ENCODE data around the gene MGAT4B. TPM values are rescaled to one million over a fixed set of nuclear protein-coding genes. Genes with fewer than 3 reads are reported as not detected.
A peak's percentile ranks its signal among the peaks of the same experiment; 100 is the strongest.

The MGAT4B gene
- polyA plus RNA-seq, 3 donors from 2014 or later = 8.7 to 16.3 (median 15.0) TPM

GRCh38 chr5:179763215-179763945 is 43.3 kb downstream of the MGAT4B start:
- peaks cover 0 to 3% (median 2%) of the 10 kb centered on the region in 3 donors for H3K27me3 Mint-ChIP-seq (ENCODE audit: low read depth in 3 of 3)
- peaks cover 56 to 70% of the 10 kb centered on the region in 2 donors for H3K4me1 Mint-ChIP-seq
- DNase-seq = peak; percentile 40 to 57 (median 47)
- H3K27ac Mint-ChIP-seq = peak overlapping the region in 1 of 6 donors; percentile 46
- peaks cover 0 to 6% (median 3%) of the 10 kb centered on the region in 3 donors for H3K36me3 Mint-ChIP-seq
- H3K9me3 Mint-ChIP-seq = no peaks in the 10 kb centered on the region
- no peak overlapping the region for H3K4me3 Mint-ChIP-seq

DNA sequence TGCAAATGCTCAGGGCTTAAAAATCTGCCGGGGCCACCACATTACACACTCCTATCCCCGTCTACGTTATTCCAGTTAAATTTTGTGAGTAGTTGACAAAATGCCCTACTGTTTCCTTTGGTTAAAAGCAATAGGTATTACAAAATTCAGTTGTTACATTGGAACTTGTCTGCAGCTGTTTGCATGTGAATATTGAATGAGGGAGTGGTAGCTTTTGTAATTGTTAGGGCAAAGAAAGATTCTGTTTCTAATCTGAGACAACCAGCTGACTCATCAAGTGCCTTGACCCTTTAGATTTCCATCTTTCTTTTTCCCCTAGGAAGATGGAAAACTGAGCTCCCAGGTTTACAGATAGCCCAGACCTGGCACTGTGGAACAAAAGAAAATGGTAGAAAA is 43.9 kb downstream of the MGAT4B start:
- peaks cover 56 to 69% of the 10 kb centered on the region in 2 donors for H3K4me1 Mint-ChIP-seq
- no peaks in the 10 kb centered on the region for H3K9me3 Mint-ChIP-seq
- peaks cover 0 to 3% (median 2%) of the 10 kb centered on the region in 3 donors for H3K36me3 Mint-ChIP-seq
- peak overlapping the region in 4 of 6 donors; percentile 27 to 86 (median 58) for H3K27ac Mint-ChIP-seq
- DNase-seq = no peak
- peaks cover 0 to 3% (median 2%) of the 10 kb centered on the region in 3 donors for H3K27me3 Mint-ChIP-seq (ENCODE audit: low read depth in 3 of 3)
- no peak overlapping the region for H3K4me3 Mint-ChIP-seq

DNA sequence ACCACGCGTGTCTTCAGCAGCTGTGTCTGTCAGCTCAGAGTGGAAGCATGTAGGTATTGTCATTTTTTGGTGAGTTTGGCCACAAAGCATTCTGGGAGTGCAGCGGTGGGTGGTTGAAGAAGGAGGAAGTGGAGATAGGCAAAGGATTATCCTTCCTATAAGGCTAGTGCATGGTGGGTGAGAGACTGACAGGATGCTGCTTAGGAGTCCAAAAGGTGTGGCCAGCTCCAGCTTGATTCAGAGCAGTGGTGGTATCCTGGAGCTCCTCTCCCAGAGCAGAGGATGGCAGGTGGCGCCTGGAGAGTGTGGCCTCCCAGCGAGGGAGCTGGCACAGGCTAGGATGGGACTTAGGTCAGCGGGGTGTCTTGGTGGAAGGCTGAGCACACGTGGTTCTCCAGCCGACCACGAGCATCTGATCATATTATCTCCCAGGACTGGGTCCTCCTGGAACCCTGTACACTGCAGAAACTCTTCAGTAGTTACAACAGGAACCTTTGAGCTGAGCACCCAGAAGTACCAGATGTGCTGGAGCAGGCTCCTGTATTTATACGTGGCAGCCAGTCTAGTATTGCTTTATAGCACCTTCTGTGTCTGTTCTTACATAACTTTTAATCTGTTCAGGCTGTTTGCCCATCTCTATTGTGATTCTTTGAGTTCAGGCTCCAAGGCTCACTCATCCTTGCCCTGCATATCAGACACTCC is 44.4 kb downstream of the MGAT4B start:
- Mint-ChIP-seq H3K9me3 (no peaks in the 10 kb centered on the region), H3K4me1 (peaks cover 57 to 69% of the 10 kb centered on the region in 2 donors), H3K27ac (peak overlapping the region in 5 of 6 donors; percentile 22 to 86 (median 46)), H3K4me3 (peak overlapping the region in 1 of 5 donors; percentile 13), H3K36me3 (no peaks in the 10 kb centered on the region), H3K27me3 (ENCODE audit: low read depth in 3 of 3) (peaks cover 0 to 3% (median 2%) of the 10 kb centered on the region in 3 donors)
- DNase-seq = peak in 1 of 3 donors; percentile 8

- H3K36me3 Mint-ChIP-seq = no peaks in the 10 kb centered on the region
- no peak for DNase-seq
- no peak overlapping the region for H3K4me3 Mint-ChIP-seq
- peak overlapping the region; percentile 26 to 59 (median 50) for H3K27ac Mint-ChIP-seq
- peaks cover 57 to 76% of the 10 kb centered on the region in 2 donors for H3K4me1 Mint-ChIP-seq
- peaks cover 0 to 3% (median 2%) of the 10 kb centered on the region in 3 donors for H3K27me3 Mint-ChIP-seq (ENCODE audit: low read depth in 3 of 3)
- no peaks in the 10 kb centered on the region for H3K9me3 Mint-ChIP-seq
Measured at GRCh38 chr5:179759581-179760551, 46.8 kb downstream of the MGAT4B start.

GRCh38 chr5:179758955-179759354 is 47.7 kb downstream of the MGAT4B start:
- Mint-ChIP-seq H3K4me1 (peaks cover 64 to 82% of the 10 kb centered on the region in 2 donors), H3K4me3 (no peak overlapping the region), H3K27ac (peak overlapping the region in 2 of 6 donors; percentile 47 to 65), H3K36me3 (no peaks in the 10 kb centered on the region), H3K27me3 (ENCODE audit: low read depth in 3 of 3) (peaks cover 0 to 3% (median 2%) of the 10 kb centered on the region in 3 donors), H3K9me3 (no peaks in the 10 kb centered on the region)
- no peak for DNase-seq

GRCh38 chr5:179755022-179755421 is 51.6 kb downstream of the MGAT4B start:
- peaks cover 0 to 4% (median 2%) of the 10 kb centered on the region in 3 donors for H3K27me3 Mint-ChIP-seq (ENCODE audit: low read depth in 3 of 3)
- peak overlapping the region; percentile 5 to 82 (median 38) for H3K27ac Mint-ChIP-seq
- H3K4me3 Mint-ChIP-seq = peak overlapping the region in 2 of 5 donors; percentile 21 to 26
- peaks cover 0 to 4% (median 0%) of the 10 kb centered on the region in 3 donors for H3K36me3 Mint-ChIP-seq
- H3K9me3 Mint-ChIP-seq = no peaks in the 10 kb centered on the region
- peaks cover 44 to 65% of the 10 kb centered on the region in 2 donors for H3K4me1 Mint-ChIP-seq
- no peak for DNase-seq

DNA sequence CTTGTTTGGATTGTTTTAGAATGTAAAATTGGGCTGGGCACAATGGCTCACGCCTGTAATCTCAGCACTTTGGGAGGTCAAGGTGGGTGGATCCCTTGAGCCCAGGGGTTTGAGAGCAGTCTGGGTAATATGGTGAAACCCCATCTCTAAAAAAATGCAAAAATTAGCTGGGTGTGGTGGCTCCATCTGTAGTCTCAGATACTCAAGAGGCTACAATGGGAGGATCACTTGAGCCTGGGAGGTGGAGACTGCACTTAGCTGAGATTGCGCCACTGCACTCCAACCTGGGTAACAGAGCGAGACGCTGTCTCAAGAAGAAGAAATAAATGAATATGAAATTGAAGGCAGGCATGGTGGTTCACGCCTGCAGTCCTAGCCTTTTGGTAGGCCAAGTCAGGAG is 52.7 kb downstream of the MGAT4B start:
- Mint-ChIP-seq H3K4me1 (peaks cover 39 to 64% of the 10 kb centered on the region in 2 donors), H3K4me3 (peak overlapping the region in 1 of 5 donors; percentile 1), H3K9me3 (no peaks in the 10 kb centered on the region), H3K27me3 (ENCODE audit: low read depth in 3 of 3) (peaks cover 0 to 6% (median 2%) of the 10 kb centered on the region in 3 donors), H3K27ac (peak overlapping the region in 2 of 6 donors; percentile 34), H3K36me3 (peaks cover 0 to 4% (median 0%) of the 10 kb centered on the region in 3 donors)
- DNase-seq = no peak

GRCh38 chr5:179749857-179750508 is 56.7 kb downstream of the MGAT4B start:
- Mint-ChIP-seq H3K9me3 (no peaks in the 10 kb centered on the region), H3K27ac (peak overlapping the region in 4 of 6 donors; percentile 14 to 46 (median 22)), H3K4me1 (peaks cover 43 to 61% of the 10 kb centered on the region in 2 donors), H3K36me3 (peaks cover 0 to 8% (median 3%) of the 10 kb centered on the region in 3 donors), H3K27me3 (ENCODE audit: low read depth in 3 of 3) (peaks cover 0 to 6% (median 2%) of the 10 kb centered on the region in 3 donors), H3K4me3 (no peak overlapping the region)
- DNase-seq = no peak

DNA sequence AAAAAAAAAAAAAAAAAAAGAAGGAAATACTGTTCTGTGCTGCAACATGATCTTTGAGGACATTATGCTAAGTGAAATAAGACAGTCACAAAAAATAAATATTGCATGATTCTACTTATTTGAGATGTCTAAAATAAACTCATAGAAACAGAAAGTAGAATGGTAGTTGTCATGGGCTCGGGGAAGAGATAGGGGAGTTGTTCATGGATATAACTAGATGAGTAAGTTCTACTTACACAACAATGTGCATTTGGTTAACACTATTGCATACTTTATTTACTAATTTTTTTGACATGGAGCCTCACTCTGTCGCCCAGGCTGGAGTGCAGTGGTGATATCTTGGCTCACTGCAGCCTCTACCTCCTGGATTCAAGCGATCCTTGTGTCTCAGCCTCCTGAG is 58.9 kb downstream of the MGAT4B start:
- H3K27me3 Mint-ChIP-seq (ENCODE audit: low read depth in 3 of 3) = peaks cover 0 to 2% (median 2%) of the 10 kb centered on the region in 3 donors
- no peak for DNase-seq
- peaks cover 0 to 4% (median 3%) of the 10 kb centered on the region in 3 donors for H3K36me3 Mint-ChIP-seq
- H3K9me3 Mint-ChIP-seq = no peaks in the 10 kb centered on the region
- H3K4me3 Mint-ChIP-seq = peak overlapping the region in 1 of 5 donors; percentile 14
- peak overlapping the region in 3 of 6 donors; percentile 16 to 61 (median 37) for H3K27ac Mint-ChIP-seq
- peaks cover 26 to 42% of the 10 kb centered on the region in 2 donors for H3K4me1 Mint-ChIP-seq

Other genes with a start within 250 kb of the MGAT4B start
- gene HNRNPH1, start 183.2 kb downstream of the MGAT4B start, polyA plus RNA-seq = 100 to 1,000 TPM in 1 of 3 donors, 10 to 100 TPM in 2; 45.7 to 110 (median 73.3) TPM
- 1 to 10 TPM in 1 of 3 donors, under 1 TPM in 2; 0.56 to 1.3 (median 0.86) TPM for gene CBY3, start 125.8 kb downstream of the MGAT4B start, polyA plus RNA-seq
- gene CANX, start 107.9 kb downstream of the MGAT4B start, polyA plus RNA-seq = 100 to 1,000 TPM; 240 to 326 (median 325) TPM
- 1 to 10 TPM in 2 of 3 donors, under 1 TPM in 1; 0.59 to 8.5 (median 1.5) TPM for gene MAML1, start 74.0 kb downstream of the MGAT4B start, polyA plus RNA-seq
- 1 to 10 TPM; 2.3 to 5.8 (median 5.8) TPM for gene LTC4S, start 12.9 kb downstream of the MGAT4B start, polyA plus RNA-seq
- gene SQSTM1, start 14.0 kb upstream of the MGAT4B start, polyA plus RNA-seq = 100 to 1,000 TPM; 256 to 292 (median 268) TPM
- 1 to 10 TPM; 3.4 to 6.2 (median 4.2) TPM for gene MRNIP, start 52.0 kb upstream of the MGAT4B start, polyA plus RNA-seq
- gene TBC1D9B, start 101.0 kb upstream of the MGAT4B start, polyA plus RNA-seq = 10 to 100 TPM; 11.7 to 50.8 (median 14.5) TPM